C1 segment of cervical spinal cord (tissue), 14 donors: Measurements from ENCODE around the gene CDK16.

Experiments
- DNase-seq, 14 donors: peaks; one replicate each; lab custom pipeline; 2025; lab: John Stamatoyannopoulos, UW

The CDK16 gene

GRCh38 chrX:47208108-47208507 is 10.4 kb upstream of the CDK16 start:
- no peak for DNase-seq

DNA sequence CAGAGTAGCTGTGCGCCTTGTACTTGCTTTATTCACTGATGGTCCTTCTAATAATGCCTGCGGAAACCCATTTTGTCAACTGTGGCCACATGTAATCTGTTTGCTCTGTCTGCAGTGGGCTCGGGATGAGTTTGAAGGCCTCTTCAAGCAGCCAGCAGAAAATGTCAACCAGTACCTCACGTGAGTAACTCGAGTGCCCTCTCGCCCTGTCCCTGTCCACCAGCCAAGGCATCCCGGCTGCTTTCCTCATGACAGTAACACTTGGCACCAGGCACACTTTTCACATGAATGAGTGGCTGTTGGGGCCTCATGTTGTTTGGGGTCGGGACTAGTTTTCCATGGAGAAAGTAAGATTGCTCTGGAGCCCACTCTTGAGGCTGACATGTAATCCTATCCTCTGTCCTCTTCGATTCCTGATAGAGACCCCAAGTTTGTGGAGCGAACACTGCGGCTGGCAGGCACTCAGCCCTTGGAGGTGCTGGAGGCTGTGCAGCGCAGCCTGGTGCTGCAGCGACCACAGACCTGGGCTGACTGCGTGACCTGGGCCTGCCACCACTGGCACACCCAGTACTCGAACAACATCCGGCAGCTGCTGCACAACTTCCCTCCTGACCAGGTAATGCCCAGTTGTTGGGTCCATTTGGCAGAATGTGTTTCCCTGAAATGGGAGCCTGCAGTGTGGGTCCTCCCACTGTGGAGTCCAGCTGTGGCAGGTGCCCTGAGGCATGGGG is 8.8 kb upstream of the CDK16 start:
- peak in 1 of 14 donors; percentile 10 for DNase-seq

DNA sequence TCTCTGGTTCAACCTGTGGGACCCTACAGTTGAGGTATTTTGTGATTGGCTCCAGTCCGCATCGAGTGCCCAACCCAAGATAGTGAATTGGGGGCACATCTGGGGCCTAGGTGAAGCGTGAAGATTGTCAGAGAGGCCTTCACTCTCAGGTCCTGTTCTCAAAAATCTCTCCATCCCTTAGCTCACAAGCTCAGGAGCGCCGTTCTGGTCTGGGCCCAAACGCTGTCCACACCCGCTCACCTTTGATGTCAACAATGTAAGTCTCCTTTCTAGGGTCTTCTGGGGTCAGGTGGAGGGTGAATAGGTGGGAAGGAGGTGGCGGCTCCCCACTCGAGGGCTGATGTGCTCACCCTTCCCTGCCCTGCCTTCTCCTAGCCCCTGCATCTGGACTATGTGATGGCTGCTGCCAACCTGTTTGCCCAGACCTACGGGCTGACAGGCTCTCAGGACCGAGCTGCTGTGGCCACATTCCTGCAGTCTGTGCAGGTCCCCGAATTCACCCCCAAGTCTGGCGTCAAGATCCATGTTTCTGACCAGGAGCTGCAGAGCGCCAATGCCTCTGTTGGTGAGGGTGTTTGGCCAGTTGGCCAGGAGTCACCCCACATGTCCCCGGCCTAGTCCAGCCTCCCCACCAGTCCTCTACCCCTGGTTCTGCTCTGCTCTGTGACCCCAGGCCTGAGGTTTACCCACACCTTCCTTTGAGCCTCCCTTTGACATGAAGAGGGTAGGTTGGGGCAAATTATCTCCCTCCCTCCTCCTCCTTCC is 7.6 kb upstream of the CDK16 start:
- DNase-seq = no peak

DNA sequence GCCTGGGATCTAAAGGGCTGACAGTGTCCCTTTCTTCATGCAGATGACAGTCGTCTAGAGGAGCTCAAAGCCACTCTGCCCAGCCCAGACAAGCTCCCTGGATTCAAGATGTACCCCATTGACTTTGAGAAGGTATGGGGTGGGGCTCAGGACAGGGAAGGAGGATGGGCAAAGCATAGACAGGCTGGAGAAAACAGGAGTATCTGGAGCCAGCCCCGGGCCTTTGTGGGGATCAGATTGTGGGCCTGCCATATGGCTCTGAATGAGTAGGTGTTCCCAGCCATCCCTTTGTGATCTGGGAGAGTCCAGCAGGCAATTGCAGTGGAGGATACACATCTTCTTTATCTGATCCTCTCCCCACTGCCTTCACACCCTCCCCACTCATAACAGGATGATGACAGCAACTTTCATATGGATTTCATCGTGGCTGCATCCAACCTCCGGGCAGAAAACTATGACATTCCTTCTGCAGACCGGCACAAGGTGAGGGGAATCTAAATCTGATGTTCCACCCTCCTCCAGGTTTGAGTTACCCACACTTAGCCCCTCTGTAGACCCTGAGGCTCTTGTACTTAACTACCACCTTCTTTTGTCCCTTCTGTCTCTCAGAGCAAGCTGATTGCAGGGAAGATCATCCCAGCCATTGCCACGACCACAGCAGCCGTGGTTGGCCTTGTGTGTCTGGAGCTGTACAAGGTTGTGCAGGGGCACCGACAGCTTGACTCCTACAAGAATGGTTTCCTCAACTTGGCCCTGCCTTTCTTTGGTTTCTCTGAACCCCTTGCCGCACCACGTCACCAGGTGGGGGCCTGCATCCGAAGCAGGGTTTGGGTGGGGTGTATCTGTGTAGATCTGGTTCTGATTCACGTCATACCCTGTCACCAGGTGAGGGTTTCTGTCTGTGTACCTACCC is 5.8 kb upstream of the CDK16 start:
- DNase-seq = no peak

GRCh38 chrX:47214435-47215077 is 3.9 kb upstream of the CDK16 start:
- no peak for DNase-seq

- no peak for DNase-seq
These were observed 3.1 kb upstream of the CDK16 start for GRCh38 chrX:47215291-47215900.

- no peak for DNase-seq
These were observed 2.0 kb upstream of the CDK16 start for GRCh38 chrX:47216393-47216925.

DNA sequence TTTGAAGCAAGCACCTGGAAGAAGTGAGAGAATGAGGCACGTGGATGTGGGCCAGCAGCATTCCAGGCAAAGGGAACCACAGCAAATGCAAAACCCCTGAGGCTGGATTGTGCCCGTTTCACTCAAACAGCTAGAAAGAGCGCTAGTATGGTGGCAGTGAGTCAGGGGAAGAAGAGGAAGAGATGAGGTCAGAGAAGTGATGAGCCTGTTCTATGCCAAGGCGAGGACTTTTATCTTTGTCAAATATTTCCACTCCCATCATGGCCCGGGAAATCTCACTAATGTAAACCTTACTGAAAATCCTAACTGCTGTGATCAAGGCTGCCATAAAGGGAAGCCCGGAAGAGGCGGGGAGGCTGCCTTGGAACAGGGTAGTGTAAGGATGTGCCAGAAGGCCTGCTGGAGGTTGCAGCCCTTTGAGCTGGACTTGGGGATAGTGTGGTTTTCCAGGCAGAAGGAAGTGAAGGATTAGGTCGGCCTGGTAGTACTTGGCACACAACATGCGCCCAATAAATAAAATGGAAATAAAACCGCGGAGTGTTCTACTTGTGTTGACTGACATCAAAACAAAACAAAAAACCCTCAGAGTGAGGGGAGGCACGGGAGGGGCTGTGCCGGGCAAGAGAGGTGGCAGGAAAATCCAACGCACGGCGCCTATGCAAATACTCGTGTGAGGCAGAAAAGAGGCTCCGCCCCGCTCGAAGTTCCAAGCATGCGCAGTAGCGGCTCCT is 1.2 kb upstream of the CDK16 start:
- DNase-seq = no peak

DNA sequence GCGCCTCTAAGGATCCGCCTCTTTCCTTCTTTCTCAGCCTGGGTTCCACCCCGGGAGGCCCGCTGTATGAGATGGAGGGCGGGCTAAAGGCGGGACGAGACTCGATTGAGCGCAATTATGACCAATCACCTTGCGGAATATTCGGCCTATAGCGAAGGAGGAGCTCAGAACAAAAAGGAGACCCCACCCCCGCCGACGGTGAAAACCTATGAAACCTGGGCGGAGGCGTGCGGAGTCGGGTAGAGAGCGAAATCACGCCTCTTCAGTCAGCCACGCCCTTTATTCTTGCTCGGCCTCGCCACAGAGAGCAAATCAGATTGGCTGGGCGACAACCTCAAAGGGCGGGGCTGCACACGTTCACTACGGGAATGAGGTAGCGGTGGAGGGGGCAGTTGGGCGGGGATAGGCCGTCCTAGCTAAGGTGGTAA is 615 bp upstream of the CDK16 start:
- peak; percentile 65 to 98 (median 92) for DNase-seq

GRCh38 chrX:47218920-47219815 is 687 bp downstream of the CDK16 start:
- DNase-seq = peak in 6 of 14 donors; percentile 10 to 40 (median 26)

GRCh38 chrX:47221756-47222155 is 3.3 kb downstream of the CDK16 start:
- peak in 1 of 14 donors; percentile 26 for DNase-seq

GRCh38 chrX:47222751-47223350 is 4.4 kb downstream of the CDK16 start:
- no peak for DNase-seq

GRCh38 chrX:47223476-47224250 is 5.2 kb downstream of the CDK16 start:
- no peak for DNase-seq

GRCh38 chrX:47224266-47224895 is 5.9 kb downstream of the CDK16 start:
- no peak for DNase-seq

DNA sequence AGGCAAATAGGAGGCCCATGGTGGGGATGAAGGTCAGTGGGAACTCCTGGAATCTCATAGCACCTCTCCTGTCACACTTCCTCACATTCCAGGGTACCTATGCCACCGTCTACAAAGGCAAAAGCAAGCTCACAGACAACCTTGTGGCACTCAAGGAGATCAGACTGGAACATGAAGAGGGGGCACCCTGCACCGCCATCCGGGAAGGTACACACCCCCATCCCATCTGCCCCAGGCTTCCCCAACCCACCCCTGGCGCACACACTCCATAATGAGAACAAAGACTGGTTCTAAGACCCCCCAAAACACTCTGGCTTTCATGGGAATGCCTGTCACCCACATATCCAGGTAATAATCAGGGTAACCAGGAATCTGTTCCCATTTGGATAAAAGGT is 6.4 kb downstream of the CDK16 start:
- DNase-seq = no peak

DNA sequence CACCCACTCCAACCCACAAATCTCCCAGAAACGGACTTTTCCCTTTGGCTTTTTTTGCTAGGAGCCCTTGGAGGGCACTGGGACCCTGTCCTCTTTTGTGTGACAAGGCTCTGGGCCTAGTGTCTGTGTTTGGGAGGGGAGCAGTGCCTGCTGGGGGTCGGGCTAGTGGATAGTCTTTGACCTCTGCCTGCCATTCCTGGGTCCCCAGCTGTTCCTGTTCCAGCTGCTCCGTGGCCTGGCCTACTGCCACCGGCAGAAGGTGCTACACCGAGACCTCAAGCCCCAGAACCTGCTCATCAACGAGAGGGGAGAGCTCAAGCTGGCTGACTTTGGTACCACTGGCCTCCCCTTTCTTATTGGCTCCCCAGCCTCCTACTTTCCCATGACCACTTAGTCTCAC is 7.6 kb downstream of the CDK16 start:
- no peak for DNase-seq
